DMS53 treated with DMSO at 0.1 percent for 48 hours (cell line): ENCODE data around the gene XKR7.
A peak's percentile ranks its signal among the peaks of the same experiment; 100 is the strongest.
"Not testable (repeated sequence)": the region's sequence is repeated elsewhere in the genome, so short reads cannot be mapped to it uniquely, and the experiment has no call there.

ENCODE experiments used
- DNase-seq: peaks from one replicate; lab custom pipeline; 2025; ENCODE audit not compliant: unreplicated experiment; lab: John Stamatoyannopoulos, UW

The XKR7 gene

GRCh38 chr20:32010666-32011065 lies 42.7 kb downstream of the XKR7 start:
- DNase-seq: no peak

GRCh38 chr20:32012159-32012688 lies 44.3 kb downstream of the XKR7 start:
- DNase-seq: no peak

- no peak for DNase-seq
These were observed 45.4 kb downstream of the XKR7 start for GRCh38 chr20:32013326-32013725.

GRCh38 chr20:32017711-32018251 lies 49.8 kb downstream of the XKR7 start:
- peak; percentile 87 for DNase-seq

GRCh38 chr20:32018269-32019155 lies 50.6 kb downstream of the XKR7 start:
- peak; percentile 87 for DNase-seq

- DNase-seq: no peak
These were observed 51.2 kb downstream of the XKR7 start for GRCh38 chr20:32019156-32019510.

- no peak for DNase-seq
These were observed 51.9 kb downstream of the XKR7 start for GRCh38 chr20:32019563-32020463.

- no peak for DNase-seq
These were observed 53.1 kb downstream of the XKR7 start for GRCh38 chr20:32021091-32021490.

GRCh38 chr20:32024683-32025295 lies 56.8 kb downstream of the XKR7 start:
- no peak for DNase-seq

GRCh38 chr20:32027643-32028042 lies 59.7 kb downstream of the XKR7 start:
- no peak for DNase-seq

- DNase-seq: no peak
These were observed 60.9 kb downstream of the XKR7 start for GRCh38 chr20:32028647-32029372.

GRCh38 chr20:32029561-32029960 lies 61.6 kb downstream of the XKR7 start:
- no peak for DNase-seq

GRCh38 chr20:32031007-32031958 lies 63.3 kb downstream of the XKR7 start:
- peak; percentile 82 for DNase-seq

GRCh38 chr20:32033316-32033715 lies 65.4 kb downstream of the XKR7 start:
- DNase-seq: no peak

- not testable (repeated sequence) for DNase-seq
These were observed 65.8 kb downstream of the XKR7 start for GRCh38 chr20:32033721-32034120.

GRCh38 chr20:32034581-32035425 lies 66.9 kb downstream of the XKR7 start:
- DNase-seq: no peak

GRCh38 chr20:32035426-32035779 lies 67.5 kb downstream of the XKR7 start:
- no peak for DNase-seq

GRCh38 chr20:32036252-32036651 lies 68.3 kb downstream of the XKR7 start:
- no peak for DNase-seq
